GM12864 (cell line): ENCODE results near the gene COL24A1.
"Not testable (repeated sequence)": the region's sequence is repeated elsewhere in the genome, so short reads cannot be mapped to it uniquely, and the experiment has no call there.

Experiments used
- DNase-seq: peaks from one replicate; pipeline ENCODE4 v3.0.0-alpha.2; 2011; ENCODE audit warnings: low read depth
- H3K4me3 ChIP-seq: 2 replicates; pipeline ENCODE4 v1.5.1; 2011; ENCODE audit warnings: mild to moderate bottlenecking, low read depth, low read length, control low read depth
- TF ChIP-seq, protein P1 (sequence below): IDR thresholded peaks from 2 replicates; pipeline ENCODE4 v1.5.1; 2011; ENCODE audit warnings: low read depth, mild to moderate bottlenecking, moderate library complexity, low read length, control low read depth, inconsistent platforms; ENCODE audit errors: missing control alignments

The COL24A1 gene

DNA sequence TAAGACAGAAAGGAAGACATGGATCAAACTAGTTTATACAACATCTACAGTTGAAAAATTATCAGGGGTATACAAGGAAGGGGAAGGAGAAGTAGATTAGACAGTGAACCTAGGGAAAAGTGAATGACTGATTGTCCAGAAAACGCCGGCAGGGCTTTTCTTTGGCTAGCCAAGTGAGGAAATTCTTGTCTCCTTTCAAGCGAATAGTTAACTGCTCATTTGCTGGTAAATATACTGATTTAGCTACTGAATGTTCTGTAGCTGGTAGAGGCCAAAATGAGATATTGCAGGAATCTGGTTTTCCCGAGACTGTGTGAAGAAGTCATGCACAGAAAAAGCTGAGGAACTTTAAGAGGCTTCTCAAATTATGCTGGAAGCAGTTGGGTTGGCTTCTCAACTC lies 319.8 kb downstream of the COL24A1 start:
- TF ChIP-seq, protein P1, sequence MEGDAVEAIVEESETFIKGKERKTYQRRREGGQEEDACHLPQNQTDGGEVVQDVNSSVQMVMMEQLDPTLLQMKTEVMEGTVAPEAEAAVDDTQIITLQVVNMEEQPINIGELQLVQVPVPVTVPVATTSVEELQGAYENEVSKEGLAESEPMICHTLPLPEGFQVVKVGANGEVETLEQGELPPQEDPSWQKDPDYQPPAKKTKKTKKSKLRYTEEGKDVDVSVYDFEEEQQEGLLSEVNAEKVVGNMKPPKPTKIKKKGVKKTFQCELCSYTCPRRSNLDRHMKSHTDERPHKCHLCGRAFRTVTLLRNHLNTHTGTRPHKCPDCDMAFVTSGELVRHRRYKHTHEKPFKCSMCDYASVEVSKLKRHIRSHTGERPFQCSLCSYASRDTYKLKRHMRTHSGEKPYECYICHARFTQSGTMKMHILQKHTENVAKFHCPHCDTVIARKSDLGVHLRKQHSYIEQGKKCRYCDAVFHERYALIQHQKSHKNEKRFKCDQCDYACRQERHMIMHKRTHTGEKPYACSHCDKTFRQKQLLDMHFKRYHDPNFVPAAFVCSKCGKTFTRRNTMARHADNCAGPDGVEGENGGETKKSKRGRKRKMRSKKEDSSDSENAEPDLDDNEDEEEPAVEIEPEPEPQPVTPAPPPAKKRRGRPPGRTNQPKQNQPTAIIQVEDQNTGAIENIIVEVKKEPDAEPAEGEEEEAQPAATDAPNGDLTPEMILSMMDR: no peak
- no peak for DNase-seq
- H3K4me3 ChIP-seq: no peak overlapping the region

DNA sequence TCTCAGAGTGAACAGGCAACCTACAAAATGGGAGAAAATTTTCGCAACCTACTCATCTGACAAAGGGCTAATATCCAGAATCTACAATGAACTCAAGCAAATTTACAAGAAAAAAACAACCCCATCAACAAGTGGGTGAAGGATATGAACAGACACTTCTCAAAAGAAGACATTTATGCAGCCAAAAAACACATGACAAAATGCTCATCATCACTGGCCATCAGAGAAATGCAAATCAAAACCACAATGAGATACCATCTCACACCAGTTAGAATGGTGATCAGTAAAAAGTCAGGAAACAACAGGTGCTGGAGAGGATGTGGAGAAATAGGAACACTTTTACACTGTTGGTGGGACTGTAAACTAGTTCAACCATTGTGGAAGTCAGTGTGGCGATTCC lies 323.4 kb downstream of the COL24A1 start:
- not testable (repeated sequence) for H3K4me3 ChIP-seq, DNase-seq

DNA sequence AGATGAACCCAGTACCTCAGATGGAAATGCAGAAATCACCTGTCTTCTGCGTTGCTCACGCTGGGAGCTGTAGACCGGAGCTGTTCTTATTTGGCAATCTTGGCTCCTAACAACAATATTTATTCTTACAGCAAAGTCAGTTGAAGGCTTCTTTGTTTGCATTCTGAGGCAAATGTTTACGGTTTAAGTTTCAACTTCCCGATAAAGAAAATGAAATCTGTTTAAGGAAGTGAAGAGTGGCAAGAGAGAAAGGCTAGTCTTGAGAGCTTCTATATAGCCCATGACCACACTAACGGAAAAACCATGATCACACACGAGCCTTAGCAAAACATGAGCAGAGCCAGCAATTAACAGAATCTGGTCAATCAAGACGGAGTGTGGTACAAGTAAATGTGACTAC lies 325.7 kb downstream of the COL24A1 start:
- TF ChIP-seq, protein P1: no peak
- DNase-seq: no peak
- H3K4me3 ChIP-seq: no peak overlapping the region

DNA sequence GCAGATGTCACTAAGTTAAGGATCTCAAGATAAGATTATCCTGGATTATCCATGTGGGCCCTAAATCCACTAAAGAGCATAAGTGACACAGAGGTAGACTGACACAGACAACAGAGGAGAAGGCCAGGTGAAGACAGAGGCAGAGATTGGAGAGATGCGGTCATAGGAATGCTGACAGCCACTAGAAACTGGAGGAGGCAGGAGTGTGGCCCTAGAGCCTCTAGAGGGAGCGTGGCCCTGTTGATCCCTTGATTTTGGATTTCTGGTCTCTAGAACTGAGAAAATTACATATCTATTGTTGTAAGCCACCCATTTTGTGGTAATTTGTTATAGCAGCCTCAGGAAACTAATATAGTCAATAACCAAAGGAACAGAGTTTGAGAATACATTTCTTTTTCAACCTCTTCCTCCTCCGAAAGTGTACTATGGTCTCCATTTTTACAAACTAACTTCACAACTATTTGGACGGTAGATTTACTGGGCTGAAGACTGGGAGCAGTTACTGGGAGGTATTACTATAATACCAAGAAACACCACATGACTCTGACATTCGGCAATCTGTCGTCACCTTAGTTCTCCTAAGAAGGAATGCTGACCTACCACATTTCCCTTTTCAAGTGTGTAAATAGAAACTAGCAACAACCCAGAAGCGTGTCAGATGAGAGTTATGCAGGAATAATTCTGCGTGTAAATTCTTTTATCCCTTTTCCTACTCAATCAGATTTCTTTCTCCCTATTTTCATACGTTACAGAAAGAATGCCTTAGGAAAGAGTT lies 332.3 kb downstream of the COL24A1 start:
- no peak for DNase-seq
- H3K4me3 ChIP-seq: no peak overlapping the region
- TF ChIP-seq, protein P1: no peak

DNA sequence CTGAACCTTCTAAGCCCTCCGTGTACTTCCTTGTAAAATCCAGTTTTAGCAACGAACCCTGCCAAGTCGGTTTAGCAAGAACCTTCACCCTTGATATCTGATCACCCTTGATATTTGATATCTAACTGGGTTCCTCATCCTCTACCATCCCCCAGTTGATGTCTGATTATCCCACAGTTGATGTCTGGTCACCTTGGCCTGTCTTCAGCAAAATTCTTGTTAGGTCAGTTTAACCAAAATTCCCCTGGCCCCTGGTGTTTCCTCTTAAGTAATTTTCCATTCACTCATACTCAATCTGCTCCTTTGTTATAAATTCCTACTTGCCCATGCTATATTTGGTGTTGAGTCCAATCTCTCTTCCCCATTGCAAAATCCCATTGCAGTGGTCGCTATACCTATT lies 333.9 kb downstream of the COL24A1 start:
- TF ChIP-seq, protein P1: no peak
- no peak overlapping the region for H3K4me3 ChIP-seq
- DNase-seq: no peak

DNA sequence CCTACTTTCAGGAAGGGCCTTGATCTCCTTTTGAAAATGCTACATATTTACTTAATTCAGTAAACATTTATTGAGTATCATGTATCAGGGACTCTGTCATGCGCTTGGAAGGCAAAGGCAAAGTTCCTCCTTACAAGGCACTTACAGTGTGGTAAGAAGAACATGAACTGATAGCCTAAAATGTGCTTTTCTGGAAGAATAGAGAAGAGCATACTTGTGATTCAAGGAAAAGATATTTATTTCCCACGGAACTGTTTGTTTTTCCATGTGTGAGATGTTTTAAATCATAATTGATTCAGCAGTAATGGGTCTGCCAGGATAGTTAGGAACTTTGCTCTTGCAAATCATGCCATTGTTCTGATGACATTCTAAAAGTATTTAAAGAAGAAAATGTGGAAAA lies 338.2 kb downstream of the COL24A1 start:
- TF ChIP-seq, protein P1: no peak
- DNase-seq: no peak
- H3K4me3 ChIP-seq: no peak overlapping the region

DNA sequence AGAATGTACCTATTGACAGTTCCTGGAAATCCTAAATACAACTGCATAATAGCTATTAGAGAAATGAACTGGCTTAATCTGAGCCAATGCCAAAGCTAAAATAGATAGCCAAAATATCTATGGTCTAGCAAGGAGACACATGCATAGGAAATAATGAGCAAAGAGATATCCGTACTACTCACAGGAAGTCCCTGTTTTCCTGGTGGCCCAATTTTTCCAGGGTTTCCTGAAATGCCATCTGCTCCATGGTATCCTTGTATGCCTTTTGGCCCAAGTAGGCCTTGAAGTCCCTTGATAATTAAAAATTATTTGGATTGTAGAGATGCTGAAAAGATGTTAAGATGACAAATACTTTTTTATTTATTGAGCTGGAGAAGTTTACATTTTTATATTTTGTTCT lies 340.0 kb downstream of the COL24A1 start:
- TF ChIP-seq, protein P1: no peak
- no peak overlapping the region for H3K4me3 ChIP-seq
- DNase-seq: no peak
